GM19023 (cell line): ENCODE measurements around the gene CMPK2.

ENCODE experiments used
- ATAC-seq: cut with Tn5 transposase; IDR thresholded peaks from one replicate; pipeline ENCODE4 v1.9.1; 2021; ENCODE audit warnings: mild to moderate bottlenecking, moderate library complexity; ENCODE audit not compliant: unreplicated experiment

Gene CMPK2

GRCh38 chr2:6845312-6845711 lies 20.4 kb downstream of the CMPK2 start:
- ATAC-seq: no peak

- no peak for ATAC-seq
Observed at GRCh38 chr2:6841537-6842287, 24.0 kb downstream of the CMPK2 start.

- no peak for ATAC-seq
Observed at GRCh38 chr2:6838673-6839319, 26.9 kb downstream of the CMPK2 start.

- ATAC-seq: no peak
Observed at GRCh38 chr2:6835467-6835866, 30.2 kb downstream of the CMPK2 start.

- no peak for ATAC-seq
Observed at GRCh38 chr2:6834163-6834562, 31.5 kb downstream of the CMPK2 start.

DNA sequence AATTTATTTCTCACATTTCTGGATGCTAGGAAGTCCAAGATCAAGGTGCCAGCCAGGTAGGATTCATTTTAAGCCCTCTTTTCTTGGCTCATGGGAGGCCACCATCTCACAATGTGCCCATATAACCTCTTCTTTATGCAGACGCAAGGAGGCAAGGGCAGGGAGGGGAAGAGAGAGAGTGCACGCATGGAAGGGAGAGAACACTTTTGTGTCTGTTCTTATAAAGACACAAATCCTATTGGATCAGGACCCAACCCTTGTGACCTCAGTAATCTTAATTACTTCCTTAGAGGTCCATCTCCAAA lies 32.5 kb downstream of the CMPK2 start:
- no peak for ATAC-seq

DNA sequence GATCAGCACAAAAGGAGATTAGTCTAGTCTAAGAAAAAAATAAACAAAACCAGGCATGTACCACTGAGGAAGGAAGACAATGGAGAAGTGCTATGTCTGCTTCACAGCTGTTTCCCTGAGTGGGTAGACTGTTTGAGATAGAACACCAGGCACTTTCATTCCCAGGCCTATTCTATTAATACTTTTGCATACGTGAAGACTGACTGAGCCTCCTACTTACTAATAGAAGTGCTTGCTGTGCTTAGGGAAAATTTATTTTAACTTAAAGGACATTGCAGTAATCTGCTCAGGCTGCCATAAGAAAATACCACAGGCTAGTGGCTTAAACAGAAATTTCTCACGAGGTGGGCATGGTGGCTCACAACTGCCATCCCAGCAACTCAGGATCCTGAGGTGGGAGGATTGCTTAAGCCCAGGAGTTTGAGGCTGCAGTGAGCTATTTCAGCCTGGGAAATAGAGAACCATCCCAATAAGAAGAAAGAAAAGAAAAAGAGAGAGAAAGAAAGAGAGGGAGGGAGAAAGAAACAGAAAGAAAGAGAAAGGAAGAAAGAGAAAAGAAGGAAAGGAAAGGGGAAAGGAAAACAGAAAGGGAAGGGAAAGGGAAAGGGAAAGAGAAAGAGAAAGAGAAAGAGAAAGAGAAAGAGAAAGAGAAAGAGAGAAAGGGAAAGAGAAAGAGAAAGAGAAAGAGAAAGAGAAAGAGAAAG lies 33.0 kb downstream of the CMPK2 start:
- ATAC-seq: no peak

DNA sequence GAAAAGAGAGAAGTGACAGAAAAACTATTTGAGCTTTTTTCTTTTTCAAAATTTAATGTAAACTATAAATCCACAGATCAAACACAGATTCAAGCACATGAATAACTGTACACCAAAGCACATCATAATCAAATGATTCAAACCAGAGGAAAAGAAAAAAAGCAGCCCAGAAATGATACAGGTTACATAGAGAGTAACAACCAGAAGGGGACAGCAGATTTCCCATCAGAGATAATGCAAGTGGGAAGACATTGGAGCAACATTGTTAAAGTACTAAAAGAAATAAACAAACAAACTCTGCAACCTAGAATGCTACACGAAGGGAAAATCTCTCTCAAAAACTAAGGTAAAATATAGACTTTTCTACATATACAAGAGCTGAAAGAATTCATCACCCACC lies 34.5 kb downstream of the CMPK2 start:
- ATAC-seq: no peak

GRCh38 chr2:6828299-6828584 lies 37.5 kb downstream of the CMPK2 start:
- no peak for ATAC-seq

- ATAC-seq: no peak
Observed at GRCh38 chr2:6827566-6828298, 38.0 kb downstream of the CMPK2 start.

DNA sequence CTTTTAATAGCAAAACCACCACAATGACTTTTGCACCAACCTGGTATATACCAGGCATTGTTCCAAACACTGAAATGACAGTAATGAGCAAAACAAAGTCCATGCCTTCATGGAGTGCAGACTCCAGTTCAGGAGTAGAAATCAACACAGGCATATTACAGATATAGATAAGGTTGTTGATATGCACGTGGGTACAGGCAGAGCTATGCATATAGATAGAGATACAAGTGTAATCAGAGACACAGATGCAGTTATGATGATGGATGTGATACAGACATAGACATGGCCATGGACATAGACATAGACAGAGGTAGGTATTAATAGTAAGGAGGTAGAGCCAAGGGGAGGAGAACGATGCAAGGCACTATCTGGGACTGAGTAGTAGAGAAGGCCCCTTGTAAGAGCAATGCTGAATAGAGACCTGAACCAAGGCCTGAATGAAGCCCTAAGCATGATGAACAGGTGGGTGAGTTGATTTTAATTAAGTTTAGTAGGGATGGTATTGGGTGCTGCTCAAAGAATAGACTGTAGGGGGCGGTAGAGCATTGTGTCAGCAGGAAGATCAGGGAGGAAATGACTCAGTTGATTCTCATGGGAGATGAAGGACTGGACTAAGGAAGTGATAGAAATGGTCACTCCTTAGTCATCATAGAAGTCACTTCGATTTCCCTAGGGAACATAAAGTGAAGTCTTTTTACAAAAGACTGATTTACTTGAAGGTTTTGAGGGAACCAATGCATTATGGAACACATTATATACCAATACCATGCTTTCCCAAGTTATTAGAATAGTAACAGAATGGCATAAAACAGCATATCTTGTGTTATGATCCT lies 39.4 kb downstream of the CMPK2 start:
- peak; percentile 93 for ATAC-seq

DNA sequence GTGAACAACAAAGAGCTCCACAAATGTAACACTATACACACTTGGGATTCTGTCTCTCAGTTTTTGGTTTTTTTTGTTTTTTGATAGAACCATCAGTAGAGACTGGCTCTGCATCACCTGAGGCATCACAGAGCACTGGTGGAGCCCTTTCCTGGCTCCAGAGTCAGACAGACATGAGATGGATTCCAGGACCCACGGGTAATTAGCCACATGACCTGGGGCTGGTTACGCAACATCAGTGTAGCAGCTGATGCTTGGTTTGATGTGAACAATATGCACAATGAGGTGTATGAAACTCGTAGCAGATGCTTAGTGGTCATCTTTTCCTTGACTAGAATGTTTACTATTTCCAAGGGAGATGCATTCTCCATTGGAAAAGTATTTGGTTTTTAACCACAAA lies 40.7 kb downstream of the CMPK2 start:
- no peak for ATAC-seq

GRCh38 chr2:6823111-6823510 lies 42.6 kb downstream of the CMPK2 start:
- ATAC-seq: no peak

DNA sequence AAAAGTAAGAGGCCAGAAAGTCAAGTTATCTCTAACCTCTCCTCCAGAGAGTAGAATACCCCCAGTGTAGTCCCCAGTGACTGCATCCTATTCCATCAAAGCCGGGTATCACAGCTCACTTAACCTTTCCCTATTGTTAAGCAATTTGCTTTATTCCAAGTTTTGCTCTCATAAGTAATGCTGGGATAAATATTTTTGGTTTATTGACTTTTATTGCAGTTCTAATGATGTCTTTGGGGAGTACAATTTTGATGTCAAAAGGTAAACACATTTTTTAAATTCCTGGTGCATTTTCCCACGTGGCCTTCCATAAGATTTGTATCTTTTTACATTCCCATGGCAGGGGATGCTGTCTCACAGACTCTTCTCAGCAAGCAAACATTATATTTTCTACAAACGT lies 43.3 kb downstream of the CMPK2 start:
- ATAC-seq: no peak

DNA sequence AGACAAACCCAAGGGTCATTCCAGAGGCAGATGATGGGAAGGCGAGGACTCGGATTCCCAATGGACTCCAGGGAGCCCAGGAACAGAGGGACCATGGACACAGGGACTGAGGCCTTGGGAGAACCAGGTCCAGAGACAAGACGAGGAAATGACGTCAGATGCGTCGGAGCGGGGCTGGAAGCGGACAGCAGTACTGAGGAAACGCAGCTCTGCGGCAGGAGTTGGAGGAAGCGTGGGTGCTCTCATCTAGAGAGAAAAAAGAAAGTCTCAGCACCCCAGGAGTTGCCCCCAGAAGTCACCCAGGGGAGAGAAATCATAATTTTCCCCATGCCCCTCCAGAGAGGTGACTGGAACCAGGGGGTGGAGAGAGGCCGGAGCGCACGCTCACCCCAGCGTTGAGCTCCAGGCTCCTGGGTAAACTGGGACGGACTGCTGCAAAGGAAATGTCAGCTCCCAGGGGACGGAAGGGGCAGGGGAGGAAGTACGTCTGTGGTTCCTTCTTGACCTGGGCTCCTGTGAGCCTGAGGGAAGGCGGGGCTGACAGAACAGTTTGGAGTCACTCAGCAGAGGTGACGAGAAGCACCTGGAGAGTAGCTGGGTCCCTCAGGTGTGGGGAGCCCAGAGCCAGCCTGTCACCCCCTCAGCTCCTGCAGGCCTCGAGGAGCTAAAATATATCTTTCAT lies 44.7 kb downstream of the CMPK2 start:
- no peak for ATAC-seq

GRCh38 chr2:6820236-6820635 lies 45.5 kb downstream of the CMPK2 start:
- no peak for ATAC-seq

DNA sequence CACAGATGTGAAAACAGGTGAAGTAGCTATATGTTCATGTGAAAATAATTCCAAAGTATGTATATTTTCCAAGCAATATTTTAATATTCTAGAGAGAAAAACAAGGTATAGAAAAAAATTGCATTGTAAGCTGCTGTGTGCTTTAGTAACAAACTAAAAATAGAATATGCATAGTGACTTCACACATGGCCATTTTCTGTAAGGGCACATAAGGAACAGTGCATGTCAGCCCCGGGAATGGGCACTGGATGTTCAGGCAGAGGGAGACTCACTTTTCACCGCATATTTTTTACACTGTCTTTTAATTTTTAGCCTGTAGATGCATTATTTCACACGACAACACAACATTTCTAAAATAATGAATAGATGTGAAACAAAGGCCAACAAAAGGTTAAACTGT lies 46.0 kb downstream of the CMPK2 start:
- ATAC-seq: no peak

- ATAC-seq: no peak
Observed at GRCh38 chr2:6818012-6818411, 47.7 kb downstream of the CMPK2 start.

DNA sequence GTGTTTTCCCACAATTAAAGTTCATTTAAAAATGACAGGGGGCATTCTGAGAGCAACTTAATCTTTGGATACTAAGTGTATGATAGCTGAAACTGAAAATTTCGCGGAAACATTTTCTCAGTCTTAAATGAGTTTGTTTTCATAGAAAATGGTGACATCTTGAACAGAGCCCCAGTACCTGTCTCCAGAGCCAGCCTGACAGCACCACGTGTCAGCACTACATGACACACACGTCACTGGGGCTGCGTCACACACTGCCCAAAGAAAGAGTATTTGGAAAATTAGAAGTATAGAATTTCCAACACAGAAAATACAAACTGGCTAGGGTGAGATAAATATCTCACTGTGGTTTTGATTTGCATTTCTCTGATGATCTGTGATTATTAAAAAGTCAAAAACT lies 50.8 kb downstream of the CMPK2 start:
- ATAC-seq: no peak

DNA sequence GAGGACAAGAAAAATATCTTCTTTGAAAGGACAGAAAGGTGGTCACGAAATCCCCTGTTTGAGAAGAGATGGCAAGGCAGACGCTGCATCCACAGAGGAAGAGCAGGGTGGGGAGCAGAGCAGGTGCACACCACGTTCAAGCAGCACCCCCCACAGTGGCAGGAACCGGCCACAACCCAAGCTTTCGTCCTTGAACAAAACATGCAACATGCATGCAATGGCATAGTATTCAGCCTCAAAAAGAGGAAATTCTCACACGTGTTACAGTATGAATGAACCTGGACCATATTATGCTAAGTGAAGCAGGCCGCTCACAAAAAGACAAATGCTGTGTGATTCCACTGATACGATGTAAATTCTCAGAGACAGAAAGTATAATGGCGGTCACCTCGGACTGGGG lies 51.4 kb downstream of the CMPK2 start:
- ATAC-seq: no peak
